Gastroesophageal sphincter (tissue), 3 donors: ENCODE results near the gene QSOX1.

Source experiments
- POLR2A ChIP-seq, 2 donors: fragments of 450-650 bp; IDR thresholded peaks; one replicate each; pipeline ENCODE4 v1.6.1; 2017; ENCODE audit warnings: antibody characterized with exemption in 2 of 2, mild to moderate bottlenecking in 2 of 2, moderate library complexity in 1 of 2
- POLR2AphosphoS5 ChIP-seq: sonication (generic); formaldehyde crosslinking; IDR thresholded peaks from one replicate; pipeline ENCODE4 v1.6.1; 2017; ENCODE audit warnings: antibody characterized with exemption
- TF ChIP-seq, protein P1 (sequence below), 4 experiments: fragments of 200-600 bp in 2 of 4; fragments of 450-650 bp in 2 of 4; sonication (generic) in 1 of 4; IDR thresholded peaks; one replicate each; pipeline ENCODE4 v1.5.1; 2017 to 2019; ENCODE audit warnings: antibody characterized with exemption in 4 of 4, mild to moderate bottlenecking in 2 of 4, moderate library complexity in 2 of 4

GRCh38 chr1:180204231-180204630 lies 49.6 kb downstream of the QSOX1 start:
- TF ChIP-seq POLR2A (IDR thresholded peaks at IDR 0.05) (no peak), POLR2AphosphoS5 (no peak)
- TF ChIP-seq, protein P1, sequence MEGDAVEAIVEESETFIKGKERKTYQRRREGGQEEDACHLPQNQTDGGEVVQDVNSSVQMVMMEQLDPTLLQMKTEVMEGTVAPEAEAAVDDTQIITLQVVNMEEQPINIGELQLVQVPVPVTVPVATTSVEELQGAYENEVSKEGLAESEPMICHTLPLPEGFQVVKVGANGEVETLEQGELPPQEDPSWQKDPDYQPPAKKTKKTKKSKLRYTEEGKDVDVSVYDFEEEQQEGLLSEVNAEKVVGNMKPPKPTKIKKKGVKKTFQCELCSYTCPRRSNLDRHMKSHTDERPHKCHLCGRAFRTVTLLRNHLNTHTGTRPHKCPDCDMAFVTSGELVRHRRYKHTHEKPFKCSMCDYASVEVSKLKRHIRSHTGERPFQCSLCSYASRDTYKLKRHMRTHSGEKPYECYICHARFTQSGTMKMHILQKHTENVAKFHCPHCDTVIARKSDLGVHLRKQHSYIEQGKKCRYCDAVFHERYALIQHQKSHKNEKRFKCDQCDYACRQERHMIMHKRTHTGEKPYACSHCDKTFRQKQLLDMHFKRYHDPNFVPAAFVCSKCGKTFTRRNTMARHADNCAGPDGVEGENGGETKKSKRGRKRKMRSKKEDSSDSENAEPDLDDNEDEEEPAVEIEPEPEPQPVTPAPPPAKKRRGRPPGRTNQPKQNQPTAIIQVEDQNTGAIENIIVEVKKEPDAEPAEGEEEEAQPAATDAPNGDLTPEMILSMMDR (IDR thresholded peaks at IDR 0.05) = no peak
